ENCODE measurements around the gene EML5. TPM values are rescaled to one million over a fixed set of nuclear protein-coding genes. Genes with fewer than 3 reads are reported as not detected.

EML5 gene
- not detected for polyA plus RNA-seq (2012; ENCODE audit: insufficient read length, low read depth)

- no peak for TF ChIP-seq TAF1 (IDR thresholded peaks at IDR 0.05; ENCODE audit: borderline replicate concordance, insufficient read depth, low read length)
These were observed at the start of gene EML5 for GRCh38 chr14:88792473-88793258. TSS of gene EML5 (minus strand) at chr14:88792953. CDS start at chr14:88792503, 450 bp downstream.

- TF ChIP-seq TAF1 (IDR thresholded peaks at IDR 0.05; ENCODE audit: borderline replicate concordance, insufficient read depth, low read length) (no peak), POLR2AphosphoS5 (IDR thresholded peaks at IDR 0.05; ENCODE audit: low read depth, low read length) (no peak), FOXP2 (optimal IDR thresholded peaks at IDR 0.05; ENCODE audit: borderline replicate concordance, extremely low read depth, extremely low read length, insufficient read depth) (no peak), SIN3A (IDR thresholded peaks at IDR 0.05; ENCODE audit: borderline replicate concordance, insufficient read depth, low read length) (no peak), REST (IDR thresholded peaks at IDR 0.05; ENCODE audit: insufficient read depth in 1 of 2, low read depth in 2 of 2, low read length in 2 of 2) (no peak)
These were observed 49.7 kb upstream of the EML5 start for GRCh38 chr14:88842414-88842813.

GRCh38 chr14:88841741-88842140 is 49.0 kb upstream of the EML5 start:
- TF ChIP-seq FOXP2 (optimal IDR thresholded peaks at IDR 0.05; ENCODE audit: borderline replicate concordance, extremely low read depth, extremely low read length, insufficient read depth) (no peak), TAF1 (IDR thresholded peaks at IDR 0.05; ENCODE audit: borderline replicate concordance, insufficient read depth, low read length) (no peak), SIN3A (IDR thresholded peaks at IDR 0.05; ENCODE audit: borderline replicate concordance, insufficient read depth, low read length) (no peak), REST (IDR thresholded peaks at IDR 0.05; ENCODE audit: insufficient read depth in 1 of 2, low read depth in 2 of 2, low read length in 2 of 2) (no peak), POLR2AphosphoS5 (IDR thresholded peaks at IDR 0.05; ENCODE audit: low read depth, low read length) (no peak)

GRCh38 chr14:88840926-88841325 is 48.2 kb upstream of the EML5 start:
- no peak for TF ChIP-seq POLR2AphosphoS5 (IDR thresholded peaks at IDR 0.05; ENCODE audit: low read depth, low read length)

GRCh38 chr14:88838015-88838414 is 45.3 kb upstream of the EML5 start:
- TF ChIP-seq REST (IDR thresholded peaks at IDR 0.05; ENCODE audit: insufficient read depth in 1 of 2, low read depth in 2 of 2, low read length in 2 of 2) (no peak), SIN3A (IDR thresholded peaks at IDR 0.05; ENCODE audit: borderline replicate concordance, insufficient read depth, low read length) (no peak), FOXP2 (optimal IDR thresholded peaks at IDR 0.05; ENCODE audit: borderline replicate concordance, extremely low read depth, extremely low read length, insufficient read depth) (no peak), POLR2AphosphoS5 (IDR thresholded peaks at IDR 0.05; ENCODE audit: low read depth, low read length) (no peak), TAF1 (IDR thresholded peaks at IDR 0.05; ENCODE audit: borderline replicate concordance, insufficient read depth, low read length) (no peak)

GRCh38 chr14:88837495-88837894 is 44.7 kb upstream of the EML5 start:
- TF ChIP-seq FOXP2 (optimal IDR thresholded peaks at IDR 0.05; ENCODE audit: borderline replicate concordance, extremely low read depth, extremely low read length, insufficient read depth): no peak
- no peak for TF ChIP-seq REST (IDR thresholded peaks at IDR 0.05; ENCODE audit: insufficient read depth in 1 of 2, low read depth in 2 of 2, low read length in 2 of 2)
- TF ChIP-seq TAF1 (IDR thresholded peaks at IDR 0.05; ENCODE audit: borderline replicate concordance, insufficient read depth, low read length): no peak
- no peak for TF ChIP-seq SIN3A (IDR thresholded peaks at IDR 0.05; ENCODE audit: borderline replicate concordance, insufficient read depth, low read length)
- no peak for TF ChIP-seq POLR2AphosphoS5 (IDR thresholded peaks at IDR 0.05; ENCODE audit: low read depth, low read length)
